Ishikawa (cell line): Measurements from ENCODE around the gene MB.

Experiments
- CEBPB ChIP-seq: IDR thresholded peaks from 2 replicates; pipeline ENCODE4 v1.6.1; 2012
- CREB1 ChIP-seq: IDR thresholded peaks from 2 replicates; pipeline ENCODE4 v1.6.1; 2012; ENCODE audit warnings: low read depth
- EGR1 ChIP-seq: IDR thresholded peaks from 2 replicates; pipeline ENCODE4 v1.6.1; 2012
- EP300 ChIP-seq: IDR thresholded peaks from 2 replicates; pipeline ENCODE4 v1.6.1; 2012; ENCODE audit warnings: borderline replicate concordance
- FOXM1 ChIP-seq: IDR thresholded peaks from 2 replicates; pipeline ENCODE4 v1.6.1; 2012; ENCODE audit warnings: low read depth, borderline replicate concordance
- NFIC ChIP-seq: IDR thresholded peaks from 2 replicates; pipeline ENCODE4 v1.6.1; 2012
- RAD21 ChIP-seq: IDR thresholded peaks from 2 replicates; pipeline ENCODE4 v1.6.1; 2012; ENCODE audit warnings: low read depth
- TAF1 ChIP-seq: IDR thresholded peaks from 2 replicates; pipeline ENCODE4 v1.6.1; 2012; ENCODE audit warnings: low read depth, mild to moderate bottlenecking
- TCF12 ChIP-seq: IDR thresholded peaks from 2 replicates; pipeline ENCODE4 v1.6.1; 2012; ENCODE audit warnings: low read depth
- TEAD4 ChIP-seq: IDR thresholded peaks from 2 replicates; pipeline ENCODE4 v1.6.1; 2012
- YY1 ChIP-seq: IDR thresholded peaks from 2 replicates; pipeline ENCODE4 v1.6.1; 2012; ENCODE audit warnings: low read depth
- ZBTB7A ChIP-seq: IDR thresholded peaks from 2 replicates; pipeline ENCODE4 v1.6.1; 2012; ENCODE audit warnings: low read depth
- TF ChIP-seq, protein P1 (sequence below): IDR thresholded peaks from 2 replicates; pipeline ENCODE4 v1.6.1; 2012
- TF ChIP-seq, protein P2 (sequence below): IDR thresholded peaks from 2 replicates; pipeline ENCODE4 v1.6.1; 2012
- TF ChIP-seq, protein P3 (sequence below): IDR thresholded peaks from 2 replicates; pipeline ENCODE4 v1.6.1; 2012; ENCODE audit warnings: low read depth, mild to moderate bottlenecking

Gene MB

DNA sequence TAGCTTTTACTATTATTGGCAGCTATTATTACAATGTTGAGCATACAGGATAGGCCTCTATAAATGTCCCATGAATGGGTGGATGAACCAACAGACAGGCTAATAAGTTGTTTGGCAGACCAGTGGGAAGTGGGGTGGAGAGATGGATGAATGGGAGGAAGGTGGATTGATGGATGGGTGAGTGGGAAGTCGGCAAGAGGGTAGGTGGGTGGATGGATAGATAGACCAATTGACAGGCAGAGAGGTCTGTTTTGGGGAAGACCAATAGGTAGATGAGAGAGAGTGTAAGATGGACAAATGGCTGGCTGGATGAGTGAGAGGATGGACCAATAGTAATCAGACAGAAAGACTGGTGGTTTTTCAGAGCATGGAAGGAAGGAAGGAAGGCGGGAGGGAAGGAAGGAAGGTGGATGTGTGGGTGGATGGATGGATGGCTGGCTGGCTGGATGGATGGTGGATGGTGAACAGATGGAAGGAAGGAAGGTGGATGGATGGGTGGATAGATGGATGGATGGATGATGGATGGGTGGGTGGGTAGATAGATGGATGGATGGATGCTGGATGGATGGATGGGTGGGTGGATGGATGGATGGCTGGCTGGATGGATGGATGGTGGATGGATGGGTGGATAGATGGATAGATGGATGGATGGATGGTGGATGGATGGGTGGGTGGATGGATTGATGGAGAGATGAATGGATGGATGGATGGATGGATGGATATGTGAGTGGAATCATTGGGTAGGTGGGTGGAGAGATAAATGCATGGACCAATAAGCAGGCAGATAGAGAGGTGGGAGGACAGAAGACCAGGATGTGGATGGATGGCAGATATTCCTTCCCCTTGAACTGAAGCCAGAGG, 39.1 kb downstream of the MB start:
- TF ChIP-seq, protein P1, sequence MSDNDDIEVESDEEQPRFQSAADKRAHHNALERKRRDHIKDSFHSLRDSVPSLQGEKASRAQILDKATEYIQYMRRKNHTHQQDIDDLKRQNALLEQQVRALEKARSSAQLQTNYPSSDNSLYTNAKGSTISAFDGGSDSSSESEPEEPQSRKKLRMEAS: no peak
- TF ChIP-seq TAF1: no peak
- TF ChIP-seq, protein P2, sequence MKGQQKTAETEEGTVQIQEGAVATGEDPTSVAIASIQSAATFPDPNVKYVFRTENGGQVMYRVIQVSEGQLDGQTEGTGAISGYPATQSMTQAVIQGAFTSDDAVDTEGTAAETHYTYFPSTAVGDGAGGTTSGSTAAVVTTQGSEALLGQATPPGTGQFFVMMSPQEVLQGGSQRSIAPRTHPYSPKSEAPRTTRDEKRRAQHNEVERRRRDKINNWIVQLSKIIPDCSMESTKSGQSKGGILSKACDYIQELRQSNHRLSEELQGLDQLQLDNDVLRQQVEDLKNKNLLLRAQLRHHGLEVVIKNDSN: no peak
- TF ChIP-seq EP300: no peak
- TF ChIP-seq RAD21: no peak
- no peak for TF ChIP-seq ZBTB7A
- TF ChIP-seq YY1: no peak
- TF ChIP-seq FOXM1: no peak
- no peak for TF ChIP-seq CREB1
- TF ChIP-seq, protein P3, sequence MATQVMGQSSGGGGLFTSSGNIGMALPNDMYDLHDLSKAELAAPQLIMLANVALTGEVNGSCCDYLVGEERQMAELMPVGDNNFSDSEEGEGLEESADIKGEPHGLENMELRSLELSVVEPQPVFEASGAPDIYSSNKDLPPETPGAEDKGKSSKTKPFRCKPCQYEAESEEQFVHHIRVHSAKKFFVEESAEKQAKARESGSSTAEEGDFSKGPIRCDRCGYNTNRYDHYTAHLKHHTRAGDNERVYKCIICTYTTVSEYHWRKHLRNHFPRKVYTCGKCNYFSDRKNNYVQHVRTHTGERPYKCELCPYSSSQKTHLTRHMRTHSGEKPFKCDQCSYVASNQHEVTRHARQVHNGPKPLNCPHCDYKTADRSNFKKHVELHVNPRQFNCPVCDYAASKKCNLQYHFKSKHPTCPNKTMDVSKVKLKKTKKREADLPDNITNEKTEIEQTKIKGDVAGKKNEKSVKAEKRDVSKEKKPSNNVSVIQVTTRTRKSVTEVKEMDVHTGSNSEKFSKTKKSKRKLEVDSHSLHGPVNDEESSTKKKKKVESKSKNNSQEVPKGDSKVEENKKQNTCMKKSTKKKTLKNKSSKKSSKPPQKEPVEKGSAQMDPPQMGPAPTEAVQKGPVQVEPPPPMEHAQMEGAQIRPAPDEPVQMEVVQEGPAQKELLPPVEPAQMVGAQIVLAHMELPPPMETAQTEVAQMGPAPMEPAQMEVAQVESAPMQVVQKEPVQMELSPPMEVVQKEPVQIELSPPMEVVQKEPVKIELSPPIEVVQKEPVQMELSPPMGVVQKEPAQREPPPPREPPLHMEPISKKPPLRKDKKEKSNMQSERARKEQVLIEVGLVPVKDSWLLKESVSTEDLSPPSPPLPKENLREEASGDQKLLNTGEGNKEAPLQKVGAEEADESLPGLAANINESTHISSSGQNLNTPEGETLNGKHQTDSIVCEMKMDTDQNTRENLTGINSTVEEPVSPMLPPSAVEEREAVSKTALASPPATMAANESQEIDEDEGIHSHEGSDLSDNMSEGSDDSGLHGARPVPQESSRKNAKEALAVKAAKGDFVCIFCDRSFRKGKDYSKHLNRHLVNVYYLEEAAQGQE: no peak
- no peak for TF ChIP-seq TCF12
- no peak for TF ChIP-seq TEAD4
- no peak for TF ChIP-seq NFIC

DNA sequence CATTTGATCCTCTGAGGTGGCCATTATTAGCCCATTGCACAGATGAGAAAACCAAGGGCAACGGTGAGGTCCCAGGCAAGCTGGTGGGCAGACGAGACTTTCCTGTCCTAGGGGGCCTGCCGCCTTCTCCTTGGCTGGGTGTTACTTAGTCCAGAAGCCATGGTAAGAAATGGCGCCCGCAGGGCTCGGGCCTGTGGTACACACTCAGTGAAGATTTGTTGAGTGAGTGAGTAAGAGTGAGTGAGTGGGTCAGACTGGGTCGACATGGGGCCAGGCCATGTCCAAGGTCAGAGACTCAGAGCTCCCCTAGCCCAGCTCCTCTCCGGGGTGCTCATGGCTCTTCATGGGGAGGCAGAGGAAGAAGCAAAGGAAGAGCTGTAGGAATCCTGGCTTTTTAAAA, 40.5 kb downstream of the MB start:
- no peak for TF ChIP-seq CREB1
- TF ChIP-seq ZBTB7A: no peak
- TF ChIP-seq, protein P2: no peak
- no peak for TF ChIP-seq EP300
- TF ChIP-seq CEBPB: no peak
- TF ChIP-seq YY1: no peak
- no peak for TF ChIP-seq RAD21
- TF ChIP-seq TEAD4: no peak
- TF ChIP-seq EGR1: no peak
- no peak for TF ChIP-seq FOXM1

DNA sequence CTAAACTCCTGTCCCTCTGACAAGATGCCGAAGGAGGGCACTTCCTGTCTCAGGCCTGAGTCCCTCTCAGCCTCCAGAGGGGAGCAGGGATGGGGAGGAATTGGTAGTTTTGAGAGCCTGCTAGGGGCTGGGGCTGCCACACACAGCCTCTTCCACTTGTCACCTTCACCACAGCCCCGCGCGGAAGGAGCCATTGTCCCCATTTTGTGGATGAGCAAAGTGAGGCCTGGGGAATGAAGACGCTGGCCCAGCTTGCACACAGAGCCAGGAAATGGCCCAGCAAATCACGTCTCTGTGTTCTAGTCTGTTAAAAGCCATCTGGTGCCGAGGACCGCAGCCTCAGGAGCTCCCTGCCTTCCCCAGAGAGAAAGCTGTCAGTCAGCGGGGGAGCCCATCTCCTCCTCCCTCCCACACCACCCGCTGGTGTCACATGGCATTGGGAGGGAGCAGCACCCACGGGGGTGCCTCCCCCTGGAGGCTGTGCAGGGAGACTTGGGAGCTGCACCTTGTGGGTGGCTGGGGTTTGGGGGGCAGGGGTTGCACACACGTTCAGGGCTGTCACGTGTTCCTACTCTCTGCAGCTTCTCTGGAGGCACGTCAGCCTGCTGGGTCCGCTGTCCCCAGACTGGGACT, 41.9 kb downstream of the MB start:
- TF ChIP-seq, protein P2: peak; percentile 58
- no peak for TF ChIP-seq FOXM1

DNA sequence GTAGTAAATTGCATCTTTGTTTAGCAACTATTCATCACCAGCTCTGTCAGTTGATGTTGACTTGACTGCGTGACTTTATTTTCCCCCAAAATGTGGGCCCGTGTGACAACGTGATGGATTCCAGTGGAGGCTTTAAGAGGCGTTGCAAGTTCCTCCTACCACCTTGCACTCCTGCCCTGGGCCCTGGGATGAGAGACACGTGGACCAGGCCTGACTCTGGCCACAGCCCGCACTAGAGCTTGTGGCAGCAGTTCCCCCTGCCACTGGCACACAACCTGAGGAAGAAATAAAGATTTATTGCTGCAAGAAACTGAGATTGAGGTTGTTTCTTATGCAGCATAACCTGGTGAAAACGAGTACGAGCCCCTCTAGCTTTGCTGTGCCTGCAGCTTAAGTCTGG, 44.6 kb downstream of the MB start:
- TF ChIP-seq CREB1 (no peak), TCF12 (no peak), YY1 (no peak), TEAD4 (no peak), ZBTB7A (no peak), FOXM1 (no peak), EGR1 (no peak)
- TF ChIP-seq, protein P3: no peak

DNA sequence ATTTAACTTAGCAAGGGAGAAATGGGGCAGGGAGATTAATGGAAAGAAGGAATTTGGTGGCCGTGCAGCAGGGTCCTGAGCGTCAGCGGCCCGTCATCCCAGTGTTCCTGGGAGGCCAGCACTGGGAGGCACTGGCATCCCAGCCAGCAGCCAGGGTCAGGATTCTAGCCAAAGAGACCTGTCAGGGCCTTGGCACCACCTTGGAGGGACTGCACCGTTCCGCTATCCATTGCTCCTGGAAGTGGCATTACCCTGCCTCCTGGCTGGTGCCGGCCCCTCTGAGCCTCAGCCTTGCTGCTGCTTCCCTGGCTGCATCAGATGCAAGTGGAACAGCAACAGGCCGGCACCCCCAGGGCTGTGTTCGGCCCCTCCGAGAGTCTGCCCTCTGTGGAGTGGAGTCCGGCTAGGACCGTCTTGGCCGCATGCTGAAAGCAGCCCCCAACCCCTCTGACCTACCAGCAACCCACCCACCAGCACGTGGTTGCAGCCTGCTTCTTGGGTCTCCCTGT, 46.4 kb downstream of the MB start:
- no peak for TF ChIP-seq TEAD4

DNA sequence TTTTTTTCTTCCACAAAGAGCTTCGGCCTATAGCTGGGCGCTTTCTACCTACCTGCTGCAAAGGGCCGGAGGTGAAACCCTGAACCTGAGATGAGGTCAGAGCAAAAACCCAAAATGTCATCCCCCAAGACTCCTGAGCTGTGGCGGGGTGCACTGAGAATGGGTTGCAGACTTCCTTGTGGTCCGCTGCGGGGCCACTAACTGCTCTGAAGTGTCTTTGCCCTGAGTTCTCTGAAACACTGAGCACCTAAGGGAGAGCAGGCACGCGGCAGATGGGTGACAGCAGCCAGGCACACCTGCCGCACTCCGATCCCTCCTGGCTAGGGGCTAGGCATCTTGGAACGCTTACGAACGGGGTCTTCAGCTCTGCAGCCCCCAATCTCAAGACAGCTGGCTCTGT, 47.2 kb downstream of the MB start:
- TF ChIP-seq TAF1 (no peak), TCF12 (no peak), ZBTB7A (no peak), CEBPB (no peak), FOXM1 (no peak), NFIC (no peak), EP300 (no peak), EGR1 (no peak), RAD21 (no peak), CREB1 (no peak), TEAD4 (no peak), YY1 (no peak)
- TF ChIP-seq, protein P2: no peak
- TF ChIP-seq, protein P1: no peak
- TF ChIP-seq, protein P3: no peak
